ENCODE data around the gene MAP1LC3B2.
"Not testable (repeated sequence)": the region's sequence is repeated elsewhere in the genome, so short reads cannot be mapped to it uniquely, and the experiment has no call there.

MAP1LC3B2 gene

GRCh38 chr12:116561181-116561821, 2.1 kb downstream of the MAP1LC3B2 start:
- no peak for DNase-seq

GRCh38 chr12:116562090-116562489, 2.9 kb downstream of the MAP1LC3B2 start:
- no peak for DNase-seq

- DNase-seq = no peak
These were observed 4.1 kb downstream of the MAP1LC3B2 start for GRCh38 chr12:116563262-116563661.

- no peak for DNase-seq
These were observed 4.9 kb downstream of the MAP1LC3B2 start for GRCh38 chr12:116564080-116564479.

GRCh38 chr12:116565221-116565620, 6.0 kb downstream of the MAP1LC3B2 start:
- not testable (repeated sequence) for DNase-seq

- no peak for DNase-seq
These were observed 6.8 kb downstream of the MAP1LC3B2 start for GRCh38 chr12:116565963-116566362.

GRCh38 chr12:116568203-116568602, 9.0 kb downstream of the MAP1LC3B2 start:
- no peak for DNase-seq

- DNase-seq = no peak
These were observed 11.9 kb downstream of the MAP1LC3B2 start for GRCh38 chr12:116571089-116571488.

GRCh38 chr12:116573776-116574175, 14.6 kb downstream of the MAP1LC3B2 start:
- DNase-seq = no peak

- DNase-seq = not testable (repeated sequence)
These were observed 16.6 kb downstream of the MAP1LC3B2 start for GRCh38 chr12:116575754-116576153.

GRCh38 chr12:116577154-116577561, 18.0 kb downstream of the MAP1LC3B2 start:
- DNase-seq = no peak

GRCh38 chr12:116578051-116578450, 18.9 kb downstream of the MAP1LC3B2 start:
- no peak for DNase-seq

- no peak for DNase-seq
These were observed 23.4 kb downstream of the MAP1LC3B2 start for GRCh38 chr12:116582610-116583009.

- DNase-seq = no peak
These were observed 24.0 kb downstream of the MAP1LC3B2 start for GRCh38 chr12:116583129-116583694.

GRCh38 chr12:116587270-116587669, 28.1 kb downstream of the MAP1LC3B2 start:
- no peak for DNase-seq

GRCh38 chr12:116588390-116589028, 29.3 kb downstream of the MAP1LC3B2 start:
- DNase-seq = no peak

GRCh38 chr12:116589581-116589980, 30.4 kb downstream of the MAP1LC3B2 start:
- no peak for DNase-seq

GRCh38 chr12:116590561-116590960, 31.4 kb downstream of the MAP1LC3B2 start:
- DNase-seq = no peak

- DNase-seq = no peak
These were observed 32.9 kb downstream of the MAP1LC3B2 start for GRCh38 chr12:116591855-116592637.

GRCh38 chr12:116592731-116593130, 33.5 kb downstream of the MAP1LC3B2 start:
- no peak for DNase-seq

- DNase-seq = no peak
These were observed 35.3 kb downstream of the MAP1LC3B2 start for GRCh38 chr12:116594325-116595038.

GRCh38 chr12:116595186-116595585, 36.0 kb downstream of the MAP1LC3B2 start:
- no peak for DNase-seq

- DNase-seq = no peak
These were observed 36.5 kb downstream of the MAP1LC3B2 start for GRCh38 chr12:116595672-116596071.
